IPS-NIHi7 (cell line): ENCODE measurements around the gene DPYD.

Source experiments
- DNase-seq: peaks from one replicate; pipeline ENCODE4 v3.0.0; 2012; ENCODE audit warnings: mixed read lengths; ENCODE audit errors: extremely low spot score

Gene DPYD

GRCh38 chr1:97145321-97145956, 775.4 kb downstream of the DPYD start:
- DNase-seq = no peak

- DNase-seq = no peak
Observed at GRCh38 chr1:97144527-97144926, 776.3 kb downstream of the DPYD start.

GRCh38 chr1:97143236-97143882, 777.5 kb downstream of the DPYD start:
- DNase-seq = no peak

GRCh38 chr1:97140611-97141010, 780.2 kb downstream of the DPYD start:
- DNase-seq = no peak

- no peak for DNase-seq
Observed at GRCh38 chr1:97139512-97139911, 781.3 kb downstream of the DPYD start.

- DNase-seq = no peak
Observed at GRCh38 chr1:97138515-97139032, 782.3 kb downstream of the DPYD start.

- peak; percentile 62 for DNase-seq
Observed at GRCh38 chr1:97137862-97138514, 782.8 kb downstream of the DPYD start.

- DNase-seq = no peak
Observed at GRCh38 chr1:97136996-97137395, 783.8 kb downstream of the DPYD start.

GRCh38 chr1:97135972-97136371, 784.9 kb downstream of the DPYD start:
- no peak for DNase-seq

- no peak for DNase-seq
Observed at GRCh38 chr1:97128426-97128825, 792.4 kb downstream of the DPYD start.

- DNase-seq = no peak
Observed at GRCh38 chr1:97123717-97124431, 797.0 kb downstream of the DPYD start.

GRCh38 chr1:97120806-97121205, 800.0 kb downstream of the DPYD start:
- no peak for DNase-seq

- DNase-seq = no peak
Observed at GRCh38 chr1:97119260-97120158, 801.3 kb downstream of the DPYD start.

GRCh38 chr1:97114842-97115241, 806.0 kb downstream of the DPYD start:
- no peak for DNase-seq

- DNase-seq = no peak
Observed at GRCh38 chr1:97112442-97112841, 808.4 kb downstream of the DPYD start.

- DNase-seq = no peak
Observed at GRCh38 chr1:97108179-97108578, 812.7 kb downstream of the DPYD start.

- DNase-seq = no peak
Observed at GRCh38 chr1:97105531-97105930, 815.3 kb downstream of the DPYD start.

GRCh38 chr1:97101509-97101908, 819.3 kb downstream of the DPYD start:
- DNase-seq = no peak

- DNase-seq = no peak
Observed at GRCh38 chr1:97097404-97097925, 823.4 kb downstream of the DPYD start.

GRCh38 chr1:97095764-97096163, 825.1 kb downstream of the DPYD start:
- DNase-seq = no peak
